Stimulated activated CD8-positive, alpha-beta memory T cell treated with anti-CD3 and anti-CD28 coated beads, Interleukin-12 subunit alpha, Interleukin-12 subunit beta, amount 100 ng/mL, for 1 hour (primary cell): Measurements from ENCODE around the gene ALK.

Source experiments
- DNase-seq: peaks from one replicate; pipeline ENCODE4 v3.0.0-alpha.2; 2020; ENCODE audit warnings: low read depth

ALK gene

DNA sequence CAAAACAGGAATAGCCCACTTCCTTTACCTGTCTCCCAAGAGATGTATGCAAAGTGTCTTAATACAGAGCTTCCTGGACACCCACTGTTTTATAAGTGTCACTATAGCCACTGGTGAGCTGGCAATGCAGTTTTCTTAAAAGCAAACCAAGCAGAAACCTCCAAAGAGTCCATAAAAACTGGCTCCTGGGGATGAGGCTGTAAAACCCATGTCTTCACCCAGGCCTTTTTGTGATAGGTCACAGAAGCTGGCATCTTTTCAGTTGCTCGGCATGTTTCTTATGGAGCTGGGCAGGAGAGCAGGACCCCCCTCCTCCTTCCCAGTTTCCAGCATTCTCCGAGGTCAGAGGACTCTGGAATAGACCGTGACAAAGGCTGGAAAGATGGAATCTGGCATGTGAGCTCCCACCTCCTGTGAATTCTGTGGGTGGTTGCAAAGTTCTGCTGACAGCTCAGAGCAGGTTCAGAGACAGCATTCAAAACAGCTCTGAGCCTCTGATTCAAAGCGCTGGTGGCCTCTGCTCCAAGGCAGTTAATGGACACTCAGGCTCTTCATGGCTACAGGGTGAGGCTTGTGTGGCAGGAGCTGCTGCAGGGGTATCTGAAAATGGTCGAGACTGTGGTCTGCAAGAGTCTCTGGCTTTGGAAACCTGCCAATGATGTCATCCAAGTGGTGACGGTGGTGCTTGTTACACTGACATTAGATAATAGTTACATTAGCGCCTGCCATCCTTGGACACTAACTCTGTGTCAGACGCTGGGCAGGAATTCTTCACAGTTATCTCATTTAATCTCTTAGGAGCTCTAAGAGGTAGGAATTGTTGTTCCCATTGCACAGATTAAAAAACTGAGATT lies 522.8 kb downstream of the ALK start:
- DNase-seq, result no peak

DNA sequence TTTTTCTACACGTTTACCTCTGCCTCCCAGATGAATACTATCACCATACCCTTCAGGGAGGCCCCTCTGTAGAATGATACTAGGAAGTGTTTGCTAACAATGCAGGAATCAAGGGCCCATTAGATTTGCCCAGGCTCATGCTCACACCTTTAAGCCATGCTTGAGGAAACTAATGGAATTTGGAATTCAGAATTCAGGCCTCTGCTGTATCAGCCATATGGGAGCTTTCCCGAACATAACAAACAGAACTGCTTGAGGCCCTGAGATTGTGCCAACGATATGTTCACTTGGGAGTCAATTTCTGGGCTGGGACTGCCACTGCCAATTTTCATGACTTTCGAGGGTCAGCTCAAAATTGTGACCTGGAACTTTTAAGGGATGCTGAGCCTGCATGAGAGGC lies 523.7 kb downstream of the ALK start:
- no peak for DNase-seq

DNA sequence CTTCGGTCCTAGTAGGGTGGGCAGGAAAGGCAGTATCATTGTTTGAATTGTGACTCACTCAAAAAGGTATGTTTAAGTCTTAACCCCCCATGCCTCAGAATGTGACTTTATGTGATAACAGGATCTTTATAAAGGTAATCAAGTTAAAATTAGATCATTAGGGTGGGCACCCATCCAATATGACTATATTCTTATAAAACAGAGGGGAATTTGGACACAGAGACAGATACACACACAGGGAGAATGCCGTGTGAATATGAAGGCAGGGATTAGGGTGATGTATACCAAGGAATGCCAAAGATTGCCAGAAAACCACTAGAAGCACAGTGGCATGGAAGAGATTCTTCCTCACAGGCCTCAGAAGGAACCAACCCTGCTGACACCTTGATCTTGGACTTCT lies 524.3 kb downstream of the ALK start:
- DNase-seq, result no peak

DNA sequence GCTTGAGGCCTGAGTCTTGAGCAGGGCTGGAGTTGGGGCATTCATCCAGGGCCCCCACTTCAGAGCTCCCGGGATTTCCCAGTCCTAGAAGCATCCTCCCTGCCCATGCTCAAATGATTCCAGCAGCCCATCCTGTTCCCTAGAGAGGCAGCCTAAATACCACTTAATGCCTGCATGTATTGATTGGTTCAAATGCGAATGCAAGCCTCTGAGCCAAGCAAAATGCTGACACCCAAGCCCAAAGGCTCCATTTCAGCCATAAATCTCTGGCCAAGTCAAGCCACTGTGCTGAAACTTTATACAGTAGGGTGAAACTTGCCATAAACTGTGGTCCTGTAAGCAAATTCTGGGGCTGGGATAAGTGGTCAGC lies 526.4 kb downstream of the ALK start:
- DNase-seq, result no peak

DNA sequence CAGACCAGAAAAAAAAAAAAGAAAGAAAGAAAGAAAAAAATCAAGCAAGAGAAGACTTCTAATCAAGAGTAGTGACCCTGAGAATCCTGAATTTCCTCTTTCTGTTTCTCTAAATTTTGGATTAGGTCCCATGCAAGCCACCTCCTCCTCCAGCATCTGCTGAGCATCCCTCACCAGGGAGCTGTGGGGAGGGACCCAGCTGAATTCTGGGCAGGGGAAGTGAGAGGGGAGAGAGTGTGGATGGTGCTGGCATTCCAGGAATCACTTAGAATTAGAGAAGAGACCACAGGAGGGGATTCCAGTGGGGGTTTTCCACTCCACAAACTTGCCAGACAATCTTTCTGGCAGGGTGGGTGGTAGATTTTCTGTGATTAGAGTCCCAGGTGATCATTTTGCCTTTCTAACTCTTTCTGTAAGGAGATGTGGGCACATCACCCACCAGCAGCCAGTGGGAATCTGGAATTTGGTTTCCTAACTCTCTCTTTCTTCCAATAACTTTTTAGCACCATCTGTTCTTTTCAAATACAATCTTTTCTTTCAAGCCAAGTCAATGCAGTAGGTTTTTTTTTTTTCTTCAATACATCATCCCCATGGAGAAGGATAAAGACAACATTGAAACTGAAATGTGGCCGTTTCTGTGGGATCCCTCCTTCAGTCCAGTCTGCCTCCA lies 526.9 kb downstream of the ALK start:
- DNase-seq, result no peak

DNA sequence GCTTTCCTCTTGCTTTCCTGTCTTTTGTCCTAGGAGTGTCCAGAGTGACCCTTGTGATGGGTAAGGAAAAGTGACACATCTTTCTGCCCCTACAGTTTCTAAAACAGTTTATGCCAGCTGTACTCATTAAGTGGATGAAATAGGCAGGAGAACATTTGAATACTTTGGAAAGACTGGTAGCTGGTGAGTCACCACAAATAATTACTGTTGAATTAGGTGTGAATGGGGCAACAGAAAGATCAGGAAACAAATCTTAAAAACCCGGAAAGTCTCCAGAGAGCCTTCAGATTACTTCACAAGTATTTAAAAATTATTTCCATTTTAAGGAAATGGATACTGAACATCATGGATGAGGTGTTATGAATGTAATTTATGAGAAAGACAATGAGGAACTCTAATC lies 527.7 kb downstream of the ALK start:
- no peak for DNase-seq

DNA sequence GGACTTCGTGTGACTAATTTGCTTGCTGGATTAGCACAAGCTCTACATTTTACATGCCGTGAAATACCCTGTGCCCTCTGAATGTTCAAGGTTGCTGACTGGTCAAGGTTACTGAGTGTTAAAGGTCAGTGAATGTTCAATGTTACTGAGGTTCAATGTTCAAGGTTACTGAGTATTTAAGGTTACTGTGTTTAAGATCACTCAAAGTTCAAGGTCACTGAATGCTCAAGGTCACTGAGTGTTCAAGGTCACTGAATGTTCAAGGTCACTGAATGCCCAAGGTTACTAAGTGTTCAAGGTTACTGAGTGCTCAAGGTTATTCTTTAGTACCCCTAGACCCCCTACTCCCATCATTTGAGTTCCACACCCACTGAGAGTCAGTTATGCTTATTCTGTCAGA lies 528.6 kb downstream of the ALK start:
- DNase-seq, result no peak

DNA sequence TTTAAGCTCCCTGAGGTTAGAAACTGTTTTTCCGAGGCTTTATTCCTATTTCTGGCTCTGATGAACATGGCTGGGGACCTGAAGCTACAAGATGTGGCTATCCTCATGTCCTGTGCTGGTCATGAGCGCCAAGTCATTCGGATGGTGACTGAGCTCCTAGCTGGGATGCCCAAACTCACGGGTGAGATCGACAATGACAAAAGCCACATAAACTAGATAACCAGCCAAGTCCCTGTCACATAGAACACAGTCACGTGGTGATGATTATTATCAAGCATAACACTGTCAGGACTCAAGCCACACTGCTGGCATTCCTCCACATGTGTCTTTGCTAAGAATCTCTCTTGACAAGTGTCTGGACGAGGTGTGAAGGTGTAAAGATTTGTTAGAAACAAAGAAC lies 531.2 kb downstream of the ALK start:
- no peak for DNase-seq

DNA sequence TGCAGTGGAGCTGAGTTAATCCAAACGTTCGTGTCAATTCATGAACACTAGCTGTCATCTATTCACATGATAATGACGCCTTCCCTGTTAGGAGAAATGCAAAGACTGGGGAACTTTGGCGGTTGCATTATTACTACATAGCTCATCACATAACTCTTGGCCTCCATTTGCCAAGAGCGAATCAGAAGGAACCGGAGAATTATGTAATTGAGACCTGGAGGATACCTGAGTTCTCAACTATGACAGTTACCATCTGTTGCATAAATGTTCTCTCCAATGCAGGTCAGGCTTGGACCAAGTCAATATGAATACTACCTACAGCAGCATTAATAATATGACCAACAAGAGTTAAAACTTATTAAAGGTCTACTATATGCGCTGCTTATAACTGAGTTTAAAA lies 531.7 kb downstream of the ALK start:
- DNase-seq, result no peak

DNA sequence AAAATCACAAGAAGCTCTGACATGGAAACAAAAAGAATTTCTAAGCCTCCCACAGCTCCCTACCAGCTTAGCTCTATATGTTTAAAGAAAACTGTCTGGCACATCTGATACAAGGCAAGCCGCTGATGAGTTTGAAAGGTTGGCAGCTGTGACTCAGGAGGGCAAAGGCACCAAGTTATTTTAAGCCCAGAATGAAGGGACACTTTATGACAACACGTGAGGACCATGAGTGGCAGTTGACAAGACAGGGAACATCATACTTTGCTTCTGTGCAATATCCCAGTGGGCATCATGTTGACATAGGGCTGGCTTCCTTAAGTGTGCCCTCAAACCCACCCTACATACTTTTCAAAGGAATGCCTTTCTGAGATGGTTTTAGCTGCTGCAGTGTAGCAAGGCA lies 533.3 kb downstream of the ALK start:
- DNase-seq, result no peak

DNA sequence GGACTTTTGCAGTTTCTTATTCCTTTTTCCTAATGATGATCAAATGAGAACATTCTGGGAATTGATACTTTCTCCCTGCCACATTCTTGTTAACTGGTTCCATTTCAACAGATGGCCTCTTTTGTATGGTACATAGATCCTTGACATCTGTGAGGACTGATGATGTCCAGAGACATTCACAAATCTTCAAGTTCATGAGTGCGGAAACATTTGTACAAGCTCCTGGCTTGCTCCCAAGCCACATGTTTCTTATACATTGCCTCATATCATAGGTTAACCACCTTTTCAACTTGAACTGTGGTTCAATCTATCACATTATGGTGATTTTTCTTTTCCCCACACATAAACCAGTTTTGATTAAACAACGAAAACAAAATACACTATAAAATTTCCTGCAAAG lies 538.9 kb downstream of the ALK start:
- no peak for DNase-seq

DNA sequence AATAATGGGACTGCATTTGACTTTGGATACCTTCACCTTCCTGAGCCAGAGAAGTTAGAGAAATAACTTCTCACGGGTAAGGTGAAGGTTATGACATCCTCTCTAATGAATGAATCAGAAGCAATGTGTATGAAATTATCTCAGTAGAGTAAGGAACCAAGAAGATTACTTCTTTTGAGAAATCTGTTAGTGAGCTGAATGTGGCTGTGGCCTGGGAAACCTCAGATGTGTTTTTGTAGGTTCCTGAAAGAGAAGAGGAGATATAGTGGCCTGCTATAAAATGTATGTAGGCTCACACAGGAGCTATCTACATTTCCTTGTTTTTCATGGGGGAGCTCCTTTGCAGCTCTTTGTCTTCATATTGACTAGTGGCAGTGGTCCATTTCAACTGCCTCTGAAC lies 543.6 kb downstream of the ALK start:
- no peak for DNase-seq

DNA sequence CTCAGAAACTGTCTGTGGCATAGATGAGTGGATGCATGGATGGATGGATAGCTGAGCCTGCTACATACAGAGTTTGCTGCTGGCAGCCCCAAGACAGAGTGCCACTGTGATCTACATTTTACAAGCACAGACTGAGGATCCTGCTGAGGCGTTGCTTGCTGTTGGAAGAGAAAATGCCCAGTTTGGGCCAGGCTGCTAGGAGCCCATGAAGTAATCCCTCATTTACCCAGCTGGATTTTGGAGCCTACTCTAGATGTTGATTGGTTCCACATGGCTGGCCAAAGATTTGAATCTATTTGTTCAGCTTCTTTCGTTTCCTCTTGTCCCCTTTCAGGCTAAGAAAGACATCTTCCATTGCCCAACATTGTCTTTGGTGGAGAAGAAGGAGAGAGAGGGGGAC lies 544.8 kb downstream of the ALK start:
- no peak for DNase-seq

DNA sequence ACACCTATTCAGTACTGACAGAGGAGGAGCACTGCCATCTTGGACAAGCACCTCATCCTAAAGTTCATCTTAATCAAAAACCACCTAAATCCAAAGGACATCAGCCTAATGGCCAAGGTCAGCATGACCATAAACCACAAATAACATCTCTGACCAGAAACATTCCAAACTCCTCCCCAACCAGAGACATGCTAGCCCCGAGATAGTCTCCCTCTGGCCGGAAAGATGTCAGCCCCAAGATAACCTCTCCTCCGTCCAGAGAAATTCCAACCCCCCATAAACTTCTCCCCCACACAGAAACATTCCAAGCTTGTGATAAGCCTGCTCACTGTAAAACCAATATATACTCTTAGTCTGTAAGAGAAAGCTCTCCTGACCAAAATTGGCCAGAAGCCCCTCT lies 545.5 kb downstream of the ALK start:
- no peak for DNase-seq

DNA sequence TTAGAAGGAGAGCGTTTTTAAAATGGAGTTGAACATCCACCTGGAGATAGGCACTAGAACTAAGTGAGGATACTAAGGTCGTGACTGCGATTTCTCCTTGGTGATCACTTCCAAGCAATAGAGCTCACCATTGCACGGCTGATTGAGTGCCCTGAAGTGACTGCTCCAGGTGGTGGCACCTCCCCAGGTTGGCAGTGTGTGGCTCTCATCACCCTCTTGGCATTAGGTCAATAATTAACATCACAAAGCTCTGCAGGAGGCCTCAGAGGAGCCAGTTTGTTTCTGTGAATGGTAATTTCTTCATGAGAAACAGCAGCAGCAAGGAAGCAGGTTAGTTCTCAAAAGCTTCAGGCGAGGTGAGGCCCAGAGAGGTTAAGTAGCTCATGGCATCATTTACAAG lies 546.6 kb downstream of the ALK start:
- DNase-seq, result no peak

DNA sequence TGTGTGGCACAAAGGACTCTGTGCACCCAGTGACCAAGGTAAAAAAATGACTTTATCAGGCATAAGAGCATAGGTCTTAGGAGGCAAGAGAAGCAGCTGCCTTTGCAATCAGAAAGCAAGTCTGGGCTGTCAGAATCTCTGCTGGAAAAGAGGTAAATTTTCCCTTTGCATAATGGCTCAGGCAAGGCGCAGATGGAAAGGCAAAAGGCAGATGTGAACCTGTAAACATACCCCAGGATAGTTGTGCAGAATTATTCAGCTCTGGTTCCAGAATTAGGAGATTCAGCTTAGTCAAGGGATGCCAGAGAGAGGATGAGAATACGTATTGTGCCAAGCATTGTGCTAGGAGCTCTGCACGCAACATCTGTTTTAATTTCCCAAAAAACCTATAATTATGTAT lies 547.5 kb downstream of the ALK start:
- no peak for DNase-seq

DNA sequence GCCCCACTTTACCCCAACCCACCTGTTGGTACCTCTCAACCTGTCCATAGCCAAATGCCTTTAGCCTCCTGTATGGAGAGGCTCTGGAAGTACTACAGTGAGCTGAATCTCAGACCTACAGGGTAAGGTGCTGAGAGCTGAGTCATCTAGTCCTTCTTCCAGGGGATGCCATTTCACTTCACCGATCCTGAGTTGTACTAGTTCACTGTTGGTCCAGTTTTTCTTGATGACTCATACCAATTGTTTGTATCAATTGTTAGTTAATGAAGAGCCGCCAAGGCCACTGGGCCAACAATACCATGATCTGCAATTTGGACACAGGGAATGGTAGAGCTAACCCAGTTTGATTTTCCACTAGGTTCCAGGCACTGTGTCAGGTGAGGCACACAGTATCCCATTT lies 549.2 kb downstream of the ALK start:
- DNase-seq, result no peak

DNA sequence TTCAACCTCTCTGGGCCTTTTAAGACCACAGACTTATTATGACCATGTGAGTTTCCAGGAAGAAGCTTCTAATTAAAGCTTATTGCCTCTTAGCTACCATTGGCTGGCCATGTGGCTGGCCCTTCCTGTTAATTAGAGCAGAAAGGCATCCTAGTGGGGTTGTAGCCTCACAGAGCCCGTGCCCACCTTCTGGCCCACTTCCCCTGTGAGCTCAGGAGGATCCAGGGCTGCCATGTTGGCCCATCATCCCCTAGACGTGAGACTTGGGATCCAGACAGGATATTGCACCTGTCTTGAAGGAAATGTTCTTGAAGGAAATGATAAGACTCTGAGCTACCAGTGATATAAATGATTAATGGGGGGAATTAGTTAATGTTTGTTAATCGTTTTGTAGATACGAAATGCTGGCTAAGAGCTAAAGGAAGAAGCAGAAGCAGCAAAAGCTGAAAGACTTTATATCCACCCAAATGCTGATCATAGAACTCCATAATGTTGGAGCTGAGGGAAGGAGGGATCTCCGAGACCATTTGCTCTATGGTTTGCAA lies 550.7 kb downstream of the ALK start:
- DNase-seq, result no peak

DNA sequence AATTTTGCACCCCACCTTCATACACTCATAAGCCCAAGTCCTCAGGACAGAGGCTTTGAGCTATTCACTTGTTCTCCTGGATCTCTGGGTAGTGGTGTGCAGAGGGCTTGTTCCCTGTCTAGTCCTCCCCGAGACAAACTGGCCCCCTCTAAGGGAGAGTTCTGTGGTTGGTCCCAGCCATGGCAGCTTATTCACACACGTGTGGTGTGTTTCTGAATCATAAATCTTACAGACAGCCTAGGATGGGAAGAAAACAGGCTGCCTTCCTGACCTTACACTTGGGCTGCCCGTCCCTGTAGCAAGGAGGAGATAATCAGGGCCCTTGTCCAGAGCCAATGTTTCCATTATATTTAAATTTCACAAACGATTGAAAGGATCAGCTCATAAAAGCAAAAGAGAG lies 551.2 kb downstream of the ALK start:
- no peak for DNase-seq

DNA sequence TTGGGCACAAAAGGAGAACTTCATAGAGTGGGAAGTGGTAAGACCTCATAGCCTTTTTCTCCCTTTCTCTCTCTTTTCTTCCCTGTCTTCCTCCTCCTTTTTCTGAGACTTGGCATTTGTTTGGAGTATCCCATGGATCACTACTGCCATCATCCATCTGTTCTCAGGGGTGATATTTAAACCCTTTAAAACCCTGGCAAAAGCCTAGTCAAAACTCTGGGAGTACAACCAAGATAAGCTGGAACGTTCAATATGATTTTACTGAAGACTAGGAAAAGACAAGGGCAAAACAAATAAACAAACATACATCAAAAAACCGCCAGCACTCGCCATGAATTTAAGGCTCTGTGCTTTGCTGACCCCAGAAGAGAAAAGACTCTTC lies 552.7 kb downstream of the ALK start:
- DNase-seq, result no peak

DNA sequence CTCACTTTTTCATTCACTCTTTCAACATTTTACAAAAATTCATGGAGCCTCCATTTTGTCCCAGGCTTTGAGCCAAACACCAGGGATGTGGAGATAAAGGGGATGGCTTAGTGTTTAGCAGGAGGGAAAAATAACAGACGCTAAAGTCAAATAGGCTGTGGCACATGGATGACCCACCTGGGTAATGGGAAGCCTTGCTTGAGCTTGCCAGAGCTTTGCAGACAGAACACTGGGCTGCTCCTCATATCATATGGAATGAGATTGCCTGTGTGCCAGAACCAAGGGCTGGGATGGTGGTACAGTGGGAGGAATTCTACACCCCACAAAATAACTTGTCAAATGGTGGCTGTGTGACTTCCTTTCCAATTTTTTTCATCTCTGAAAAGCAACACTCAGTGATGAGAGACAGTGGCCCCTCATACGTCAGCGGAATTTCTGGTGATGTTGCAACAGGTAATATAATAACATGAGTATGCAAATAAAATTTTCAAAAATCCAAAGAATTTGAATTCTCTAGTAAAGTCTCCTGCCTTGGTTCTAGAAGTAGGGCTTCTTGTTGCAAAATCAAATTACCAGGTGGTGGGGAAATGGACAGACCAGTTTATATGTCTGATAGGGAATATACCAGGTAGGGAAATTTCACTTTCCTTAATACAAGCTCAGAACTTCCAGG lies 553.3 kb downstream of the ALK start:
- no peak for DNase-seq

DNA sequence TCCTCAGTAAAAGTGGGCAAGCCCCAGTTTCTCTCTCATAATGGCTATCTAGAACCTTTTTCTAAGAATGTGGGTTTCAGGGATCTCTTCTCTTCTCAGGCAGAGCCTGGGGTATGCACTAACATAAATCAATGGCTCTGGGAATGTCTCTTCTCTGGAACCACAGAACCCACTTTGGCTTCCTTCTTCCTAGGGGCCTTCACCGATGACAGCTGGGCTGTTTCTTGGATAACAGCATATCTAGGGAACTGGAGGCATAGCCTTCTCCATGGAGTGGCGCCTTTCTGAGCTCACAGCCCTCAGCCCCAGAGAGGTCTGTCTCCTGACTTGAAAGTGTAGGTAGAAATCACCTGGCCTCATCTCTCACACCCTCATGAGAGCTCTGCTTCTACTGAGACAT lies 558.3 kb downstream of the ALK start:
- no peak for DNase-seq

DNA sequence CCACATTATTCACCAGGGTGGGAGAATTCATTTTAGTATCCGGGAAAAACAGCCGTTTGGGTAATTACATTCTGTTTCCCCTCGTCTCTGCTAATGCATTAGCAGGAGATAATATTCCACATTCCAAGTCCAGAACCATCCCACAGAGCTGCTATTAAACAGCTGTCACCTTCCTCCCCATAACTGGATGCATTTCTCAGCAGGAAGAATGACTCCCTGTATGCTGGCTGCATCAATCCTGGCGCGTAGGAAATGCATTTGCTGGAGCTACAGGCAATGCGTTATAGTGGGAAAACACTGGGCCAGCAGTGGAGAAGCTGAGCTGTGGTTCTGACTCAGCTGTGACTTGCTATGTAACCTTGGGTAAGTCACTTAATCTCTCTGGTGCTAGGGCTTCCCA lies 560.2 kb downstream of the ALK start:
- no peak for DNase-seq
